Endodermal cell (in vitro differentiated cells): ENCODE results near the gene KRT2. TPM values are rescaled to one million over a fixed set of nuclear protein-coding genes. Genes with fewer than 3 reads are reported as not detected.

Experiments used
- DNase-seq: peaks from one replicate; pipeline ENCODE4 v3.0.0-alpha.2; 2017
- H3K27ac ChIP-seq: 2 replicates; pipeline ENCODE4 v1.5.1; 2013; ENCODE audit warnings: mild to moderate bottlenecking, low read depth, low read length, moderate library complexity
- H3K27me3 ChIP-seq: 2 replicates; pipeline ENCODE4 v1.6.1; 2013; ENCODE audit warnings: mild to moderate bottlenecking, low read length, moderate library complexity; ENCODE audit not compliant: insufficient read depth, control insufficient read depth, poor library complexity, severe bottlenecking
- H3K36me3 ChIP-seq: 2 replicates; pipeline ENCODE4 v1.7.0; 2013; ENCODE audit warnings: mild to moderate bottlenecking, low read length, moderate library complexity; ENCODE audit not compliant: control insufficient read depth, insufficient read depth
- H3K4me1 ChIP-seq: one replicate; pipeline ENCODE4 v1.7.0; 2013; ENCODE audit warnings: low read length; ENCODE audit not compliant: control insufficient read depth, insufficient read depth
- H3K4me3 ChIP-seq: 2 replicates; pipeline ENCODE4 v1.5.1; 2013; ENCODE audit warnings: mild to moderate bottlenecking, low read length, moderate library complexity
- H3K9ac ChIP-seq: 2 replicates; pipeline ENCODE4 v1.6.1; 2013; ENCODE audit warnings: mild to moderate bottlenecking, low read length, moderate library complexity; ENCODE audit not compliant: poor library complexity, severe bottlenecking; ENCODE audit errors: extremely low read depth
- H3K9me3 ChIP-seq: 2 replicates; pipeline ENCODE4 v1.6.1; 2013; ENCODE audit warnings: mild to moderate bottlenecking, low read length, moderate library complexity; ENCODE audit not compliant: control insufficient read depth
- H3K27ac Mint-ChIP-seq: 2 replicates; pipeline ENCODE4 v1.8.0; 2020; ENCODE audit warnings: mixed read lengths
- H3K27me3 Mint-ChIP-seq: 2 replicates; pipeline ENCODE4 v1.8.0; 2021; ENCODE audit warnings: mild to moderate bottlenecking, mixed read lengths; ENCODE audit not compliant: insufficient read depth
- H3K36me3 Mint-ChIP-seq: 2 replicates; pipeline ENCODE4 v1.8.0; 2020; ENCODE audit warnings: low read depth, mixed read lengths
- H3K4me1 Mint-ChIP-seq: 2 replicates; pipeline ENCODE4 v1.8.0; 2020; ENCODE audit warnings: mixed read lengths
- H3K4me3 Mint-ChIP-seq: 2 replicates; pipeline ENCODE4 v1.8.0; 2020; ENCODE audit warnings: mild to moderate bottlenecking, moderate library complexity, mixed read lengths
- H3K9me3 Mint-ChIP-seq: 2 replicates; pipeline ENCODE4 v1.8.0; 2020; ENCODE audit warnings: mild to moderate bottlenecking, mixed read lengths
- WGBS, 2 experiments: methylation state at CpG; one replicate each; pipeline versions ENCODE4 v1.1.5 to v1.1.7; 2013; ENCODE audit warnings: missing lambda C conversion rate in 2 of 2, mixed read lengths in 1 of 2; ENCODE audit not compliant: insufficient coverage in 1 of 2, insufficient read length in 1 of 2; 5-methylcytosine and 5-hydroxymethylcytosine counted together
- total RNA-seq, 2 donors: library from RNA; stranded (reverse); fragmentation: NEBNext Ultra II Directional in 1 of 2; extraction: Animal tissue kit (Norgen Biotek cat#: 25700) in 1 of 2; gene quantifications; 2 replicates in 1 of 2; 3 replicates in 1 of 2; pipeline ENCODE4 v1.2.1, GENCODE V29; 2021
- TF ChIP-seq, protein P1 (sequence below): fragments of 200-600 bp; sonication (generic); conservative IDR thresholded peaks from 2 replicates; pipeline ENCODE4 v1.5.0; 2021; ENCODE audit warnings: antibody characterized with exemption, mild to moderate bottlenecking

The KRT2 gene
- total RNA-seq, 2 donors from 2014 or later = not detected

DNA sequence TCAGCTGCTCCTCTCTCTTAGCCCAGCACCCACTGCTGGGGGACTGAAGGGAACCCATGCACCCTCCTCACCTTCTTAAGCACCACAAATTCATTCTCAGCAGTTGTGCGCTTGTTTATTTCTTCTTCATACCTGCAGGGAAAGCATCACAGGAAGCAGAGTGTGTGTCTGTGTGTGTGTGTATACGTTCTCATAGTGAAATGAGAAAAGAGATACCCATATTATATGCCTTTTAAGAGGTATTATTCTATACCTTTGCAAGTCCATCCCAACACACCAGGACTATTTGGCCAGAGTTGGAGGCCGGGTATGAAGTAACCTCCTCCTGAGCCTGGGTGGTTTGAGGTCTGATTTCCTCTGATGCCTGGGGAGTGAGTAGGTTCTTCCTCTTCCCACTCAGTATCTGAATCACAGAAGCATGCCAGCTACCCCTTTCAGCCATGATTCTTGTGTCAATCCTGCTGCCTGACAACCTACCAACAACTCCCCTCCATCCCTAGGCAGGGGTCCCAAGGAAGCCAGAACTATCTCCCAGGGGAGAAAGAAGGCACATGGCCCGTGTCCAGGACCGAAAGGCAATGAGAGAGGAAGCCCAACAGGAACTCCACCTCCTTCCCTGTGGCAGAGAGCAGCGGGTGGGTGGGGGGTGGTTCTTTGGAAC, 36.7 kb downstream of the KRT2 start:
- H3K27me3 Mint-ChIP-seq = peaks cover 96% of the 10 kb centered on the region
- H3K36me3 ChIP-seq = no peaks in the 10 kb centered on the region
- TF ChIP-seq, protein P1, sequence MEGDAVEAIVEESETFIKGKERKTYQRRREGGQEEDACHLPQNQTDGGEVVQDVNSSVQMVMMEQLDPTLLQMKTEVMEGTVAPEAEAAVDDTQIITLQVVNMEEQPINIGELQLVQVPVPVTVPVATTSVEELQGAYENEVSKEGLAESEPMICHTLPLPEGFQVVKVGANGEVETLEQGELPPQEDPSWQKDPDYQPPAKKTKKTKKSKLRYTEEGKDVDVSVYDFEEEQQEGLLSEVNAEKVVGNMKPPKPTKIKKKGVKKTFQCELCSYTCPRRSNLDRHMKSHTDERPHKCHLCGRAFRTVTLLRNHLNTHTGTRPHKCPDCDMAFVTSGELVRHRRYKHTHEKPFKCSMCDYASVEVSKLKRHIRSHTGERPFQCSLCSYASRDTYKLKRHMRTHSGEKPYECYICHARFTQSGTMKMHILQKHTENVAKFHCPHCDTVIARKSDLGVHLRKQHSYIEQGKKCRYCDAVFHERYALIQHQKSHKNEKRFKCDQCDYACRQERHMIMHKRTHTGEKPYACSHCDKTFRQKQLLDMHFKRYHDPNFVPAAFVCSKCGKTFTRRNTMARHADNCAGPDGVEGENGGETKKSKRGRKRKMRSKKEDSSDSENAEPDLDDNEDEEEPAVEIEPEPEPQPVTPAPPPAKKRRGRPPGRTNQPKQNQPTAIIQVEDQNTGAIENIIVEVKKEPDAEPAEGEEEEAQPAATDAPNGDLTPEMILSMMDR = no peak

DNA sequence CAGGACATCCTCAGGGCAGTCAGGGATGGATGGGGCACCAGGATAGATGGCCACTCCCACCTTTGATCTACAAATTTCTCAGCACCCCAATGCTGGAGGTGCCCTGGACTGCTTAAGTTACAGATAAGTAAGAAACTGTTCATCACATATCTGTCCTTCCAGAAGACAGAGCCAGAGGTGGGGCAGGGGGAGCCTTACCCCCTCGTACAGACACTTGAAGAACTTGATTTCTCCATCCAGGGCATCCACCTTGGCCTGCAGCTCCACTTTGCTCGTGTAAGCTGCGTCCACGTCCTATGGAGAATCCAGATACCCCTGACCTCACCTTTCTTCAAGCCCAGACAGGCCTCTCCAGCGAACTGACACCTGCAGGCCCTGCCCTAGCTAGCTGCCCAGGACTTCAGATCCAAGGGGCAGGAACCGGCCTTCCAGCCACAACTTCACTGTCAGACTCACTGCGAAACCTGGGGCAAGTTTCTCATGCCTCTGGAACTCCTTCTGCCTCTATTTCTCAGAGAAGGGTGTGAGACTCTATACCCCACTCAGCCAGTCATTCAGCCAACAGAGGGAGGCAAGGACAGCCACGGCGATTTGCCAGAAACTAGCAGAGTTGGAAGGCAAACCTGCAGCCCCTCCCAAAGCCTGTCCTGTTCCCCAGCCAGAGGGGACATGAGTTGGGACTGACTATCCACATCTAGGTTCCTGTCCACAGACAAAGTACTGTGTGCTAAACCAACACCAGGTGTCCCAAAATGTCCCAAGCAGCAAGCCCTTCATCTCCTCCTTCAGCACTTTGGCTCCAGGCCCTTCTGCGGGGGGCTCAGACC, 37.4 kb downstream of the KRT2 start:
- H3K9me3 Mint-ChIP-seq = no peaks in the 10 kb centered on the region
- peak; percentile 38 for DNase-seq
- H3K27me3 ChIP-seq = peaks cover 70% of the 10 kb centered on the region
- no peak overlapping the region for H3K9ac ChIP-seq
- peaks cover 10% of the 10 kb centered on the region for H3K4me1 Mint-ChIP-seq
- WGBS, 2 experiments = 94 to 97% methylated on average over 5 to 10 of the region's 10 CpGs
- no peak overlapping the region for H3K4me3 ChIP-seq
- peaks cover 20% of the 10 kb centered on the region for H3K4me1 ChIP-seq
- H3K36me3 ChIP-seq = no peaks in the 10 kb centered on the region
- peaks cover 99% of the 10 kb centered on the region for H3K27me3 Mint-ChIP-seq
- H3K27ac ChIP-seq = no peak overlapping the region
- TF ChIP-seq, protein P1 = no peak
- no peaks in the 10 kb centered on the region for H3K36me3 Mint-ChIP-seq
- H3K27ac Mint-ChIP-seq = no peak overlapping the region
- no peak overlapping the region for H3K4me3 Mint-ChIP-seq
- no peaks in the 10 kb centered on the region for H3K9me3 ChIP-seq

More for the DNA sequence above, 36.7 kb downstream of the KRT2 start:
- Mint-ChIP-seq H3K4me1 (peaks cover 10% of the 10 kb centered on the region), H3K9me3 (no peaks in the 10 kb centered on the region), H3K4me3 (no peak overlapping the region), H3K36me3 (no peaks in the 10 kb centered on the region), H3K27ac (no peak overlapping the region)
- no peak overlapping the region for H3K27ac ChIP-seq
- H3K27me3 ChIP-seq = peaks cover 70% of the 10 kb centered on the region
- DNase-seq = no peak
- no peak overlapping the region for H3K4me3 ChIP-seq
- 81 to 82% methylated on average over 3 to 4 of the region's 6 CpGs for WGBS, 2 experiments
- H3K9me3 ChIP-seq = no peaks in the 10 kb centered on the region
- H3K4me1 ChIP-seq = peaks cover 20% of the 10 kb centered on the region
- no peak overlapping the region for H3K9ac ChIP-seq

DNA sequence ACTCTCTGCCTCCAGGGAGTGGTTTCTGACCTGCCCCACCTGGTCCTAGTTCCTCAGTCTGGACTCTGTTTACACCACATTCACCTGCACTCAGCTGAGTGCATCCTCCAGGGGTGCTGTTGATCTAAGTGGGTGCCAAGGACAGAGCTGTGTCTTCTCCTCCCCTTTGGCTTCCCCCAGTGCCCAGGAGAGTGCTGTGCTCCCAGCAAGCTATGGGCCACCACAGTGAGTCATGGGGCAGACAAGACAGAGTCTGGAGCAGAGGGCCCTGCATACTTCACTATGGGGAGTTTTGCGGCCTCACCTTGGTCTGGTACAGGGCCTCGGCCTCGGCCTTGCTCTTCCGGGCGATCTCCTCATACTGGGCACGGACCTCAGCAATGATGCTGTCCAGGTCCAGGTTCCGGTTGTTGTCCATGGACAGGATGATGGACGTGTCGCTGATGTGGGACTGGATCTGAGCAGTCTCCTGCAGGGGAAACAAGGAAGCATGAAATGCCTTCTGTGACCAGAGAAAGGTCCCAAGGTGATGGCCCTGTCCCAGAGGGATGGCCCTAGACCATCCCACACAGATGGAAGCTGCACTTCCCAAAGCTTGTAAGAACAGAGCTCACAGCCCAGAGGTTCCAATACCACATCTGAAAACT, 38.5 kb downstream of the KRT2 start:
- peaks cover 20% of the 10 kb centered on the region for H3K4me1 ChIP-seq

More for the DNA sequence above, 38.5 kb downstream of the KRT2 start:
- Histone ChIP-seq H3K9ac (no peak overlapping the region), H3K27ac (no peak overlapping the region), H3K9me3 (no peaks in the 10 kb centered on the region), H3K27me3 (peaks cover 67% of the 10 kb centered on the region), H3K36me3 (no peaks in the 10 kb centered on the region), H3K4me3 (no peak overlapping the region)
- H3K36me3 Mint-ChIP-seq = no peaks in the 10 kb centered on the region
- no peaks in the 10 kb centered on the region for H3K9me3 Mint-ChIP-seq
- 92 to 97% methylated on average over 9 of the region's 9 CpGs for WGBS, 2 experiments
- H3K27ac Mint-ChIP-seq = no peak overlapping the region
- peak; percentile 47 for DNase-seq
- H3K27me3 Mint-ChIP-seq = peaks cover 99% of the 10 kb centered on the region
- TF ChIP-seq, protein P1 = peak; percentile 11
- H3K4me1 Mint-ChIP-seq = peaks cover 10% of the 10 kb centered on the region
- H3K4me3 Mint-ChIP-seq = no peak overlapping the region
